ENCODE measurements around the gene SLC27A1. TPM values are rescaled to one million over a fixed set of nuclear protein-coding genes. Genes with fewer than 3 reads are reported as not detected.

Gene SLC27A1
- total RNA-seq, 4 donors from 2014 or later = 25.3 to 53.4 (median 39.5) TPM

GRCh38 chr19:17457616-17458015, 12.7 kb upstream of the SLC27A1 start:
- H3K4me1 ChIP-seq = peaks cover 15% of the 10 kb centered on the region
- TF ChIP-seq EP300 (IDR thresholded peaks at IDR 0.05) (no peak), POLR2AphosphoS5 (IDR thresholded peaks at IDR 0.05) (no peak), POLR2A (IDR thresholded peaks at IDR 0.05) (no peak), CTCF (IDR thresholded peaks at IDR 0.05) (no peak)
- DNase-seq (ENCODE audit: low spot score in 2 of 2) = no peak
- 47% methylated on average over 5 of the region's 6 CpGs for WGBS
- peaks cover 63% of the 10 kb centered on the region for H3K27me3 ChIP-seq
- H3K27ac ChIP-seq = no peak overlapping the region
- H3K36me3 ChIP-seq = no peaks in the 10 kb centered on the region
- no peak overlapping the region for H3K4me3 ChIP-seq
- H3K9me3 ChIP-seq = no peaks in the 10 kb centered on the region

GRCh38 chr19:17458970-17459369, 11.4 kb upstream of the SLC27A1 start:
- Histone ChIP-seq H3K4me3 (no peak overlapping the region), H3K27me3 (peaks cover 58% of the 10 kb centered on the region), H3K4me1 (peaks cover 15% of the 10 kb centered on the region), H3K27ac (no peak overlapping the region), H3K9me3 (no peaks in the 10 kb centered on the region), H3K36me3 (no peaks in the 10 kb centered on the region)
- 63% methylated on average over 3 of the region's 3 CpGs for WGBS
- DNase-seq (ENCODE audit: low spot score in 2 of 2) = no peak
- no peak for TF ChIP-seq POLR2A (IDR thresholded peaks at IDR 0.05)
- TF ChIP-seq POLR2AphosphoS5 (IDR thresholded peaks at IDR 0.05) = no peak

- Histone ChIP-seq H3K9me3 (no peaks in the 10 kb centered on the region), H3K27ac (no peak within 1 kb of the TSS), H3K4me3 (no peak within 1 kb of the TSS), H3K27me3 (peaks cover 42% of the 10 kb centered on the region), H3K4me1 (peaks cover 3% of the 10 kb centered on the region), H3K36me3 (no peaks in the 10 kb centered on the region)
- TF ChIP-seq CTCF (IDR thresholded peaks at IDR 0.05) (no peak), POLR2A (IDR thresholded peaks at IDR 0.05) (no peak), EP300 (IDR thresholded peaks at IDR 0.05) (no peak), POLR2AphosphoS5 (IDR thresholded peaks at IDR 0.05) (no peak)
- no peak for DNase-seq (ENCODE audit: low spot score in 2 of 2)
- 90% methylated on average over 21 of the region's 26 CpGs for WGBS
Observed at GRCh38 chr19:17460372-17461230, 9.7 kb upstream of the SLC27A1 start, which contains the start of gene NXNL1. TSS of gene NXNL1 (minus strand) at chr19:17460926. CDS start at chr19:17460869, 57 bp downstream.

- 35% methylated on average over 6 of the region's 6 CpGs for WGBS
- Histone ChIP-seq H3K9me3 (no peaks in the 10 kb centered on the region), H3K27me3 (no peaks in the 10 kb centered on the region), H3K36me3 (no peaks in the 10 kb centered on the region), H3K4me1 (peaks cover 38% of the 10 kb centered on the region), H3K27ac (no peak overlapping the region), H3K4me3 (no peak overlapping the region)
- TF ChIP-seq POLR2A (IDR thresholded peaks at IDR 0.05) (no peak), EP300 (IDR thresholded peaks at IDR 0.05) (no peak), CTCF (IDR thresholded peaks at IDR 0.05) (no peak), POLR2AphosphoS5 (IDR thresholded peaks at IDR 0.05) (no peak)
- no peak for DNase-seq (ENCODE audit: low spot score in 2 of 2)
Observed at GRCh38 chr19:17466487-17466850, 3.9 kb upstream of the SLC27A1 start.

- no peak overlapping the region for H3K4me3 ChIP-seq
- no peak for TF ChIP-seq CTCF (IDR thresholded peaks at IDR 0.05)
- TF ChIP-seq EP300 (IDR thresholded peaks at IDR 0.05) = no peak
- TF ChIP-seq POLR2AphosphoS5 (IDR thresholded peaks at IDR 0.05) = no peak
- no peak for TF ChIP-seq POLR2A (IDR thresholded peaks at IDR 0.05)
Observed at GRCh38 chr19:17467471-17468301, 2.6 kb upstream of the SLC27A1 start.

More at GRCh38 chr19:17467471-17468301, 2.6 kb upstream of the SLC27A1 start:
- Histone ChIP-seq H3K27ac (peak overlapping the region; percentile 83), H3K9me3 (no peaks in the 10 kb centered on the region), H3K27me3 (no peaks in the 10 kb centered on the region), H3K36me3 (no peaks in the 10 kb centered on the region), H3K4me1 (peaks cover 43% of the 10 kb centered on the region)
- 52% methylated on average over 12 of the region's 12 CpGs for WGBS
- no peak for DNase-seq (ENCODE audit: low spot score in 2 of 2)

Data from suprapubic skin (tissue), 4 donors.